ENCODE measurements around the gene OBI1. TPM values are rescaled to one million over a fixed set of nuclear protein-coding genes. Genes with fewer than 3 reads are reported as not detected.

The OBI1 gene
- total and polyA plus RNA-seq, 2 donors from 2014 or later: 4.0 to 9.9 TPM

DNA sequence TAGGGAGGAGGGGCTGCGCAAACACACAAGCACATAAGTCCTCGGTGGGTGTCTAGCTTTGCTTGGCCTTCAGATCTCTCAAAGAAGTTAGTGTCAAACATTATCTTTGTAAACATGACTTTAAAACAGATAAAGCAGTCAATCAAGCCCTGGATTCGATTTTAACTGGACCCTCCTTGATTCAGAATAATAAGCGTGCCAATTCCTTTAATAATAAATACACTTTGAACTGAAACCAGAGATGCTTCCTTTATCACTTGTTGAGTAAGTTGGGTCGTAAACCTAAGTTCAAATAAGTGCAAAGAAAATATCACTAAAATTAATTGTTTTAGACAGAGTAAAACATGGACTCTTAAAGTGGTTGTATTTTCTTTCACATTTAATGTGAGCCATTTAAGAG, 86.5 kb downstream of the OBI1 start:
- Histone ChIP-seq H3K27me3 (ENCODE audit: control insufficient read depth, insufficient read depth, low read length) (no peaks in the 10 kb centered on the region), H3K4me3 (ENCODE audit: low read length in 3 of 3) (no peak overlapping the region), H3K4me1 (ENCODE audit: control insufficient read depth in 2 of 3, insufficient read depth in 2 of 3, low read depth in 1 of 3, low read length in 3 of 3) (no peaks in the 10 kb centered on the region), H3K36me3 (ENCODE audit: control insufficient read depth in 2 of 3, insufficient read depth in 3 of 3, low read length in 3 of 3) (no peaks in the 10 kb centered on the region), H3K27ac (ENCODE audit: low read depth in 2 of 2, low read length in 2 of 2) (no peak overlapping the region), H3K9ac (ENCODE audit: low read length in 3 of 3) (no peak overlapping the region), H3K9me3 (ENCODE audit: control insufficient read depth in 2 of 3, insufficient read depth in 1 of 3, low read length in 3 of 3) (no peaks in the 10 kb centered on the region)
- no peak for DNase-seq
- no peak for FAIRE-seq
- intact Hi-C loops (cut with DNase I): no loop called here
- TF ChIP-seq CTCF (IDR thresholded peaks at IDR 0.05; ENCODE audit: borderline replicate concordance, extremely low read depth, insufficient read depth): no peak

- TF ChIP-seq CTCF (IDR thresholded peaks at IDR 0.05; ENCODE audit: borderline replicate concordance, extremely low read depth, insufficient read depth): no peak
Measured at GRCh38 chr13:78569029-78569428, 89.9 kb downstream of the OBI1 start.

DNA sequence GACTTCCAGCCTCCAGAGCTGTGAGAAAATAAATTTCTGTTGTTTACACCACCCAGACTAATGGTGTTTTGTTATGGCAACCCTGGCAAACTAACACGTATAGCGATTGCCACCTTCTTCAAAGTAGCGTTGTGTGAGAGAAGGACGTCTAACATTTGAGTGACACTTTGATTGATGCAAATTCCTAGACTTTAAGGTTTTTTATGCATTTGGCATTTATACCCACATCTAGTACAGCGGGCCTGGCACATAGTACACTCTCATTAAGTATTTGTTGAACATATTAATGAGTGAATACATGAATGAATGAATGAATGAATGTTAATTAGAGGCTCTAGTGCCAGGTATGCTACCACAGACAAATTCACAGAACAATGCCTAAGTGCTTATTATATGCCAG, 92.3 kb downstream of the OBI1 start:
- intact Hi-C loops (cut with DNase I): no loop called here
- Histone ChIP-seq H3K4me3 (ENCODE audit: low read length in 3 of 3) (no peak overlapping the region), H3K27ac (ENCODE audit: low read depth in 2 of 2, low read length in 2 of 2) (no peak overlapping the region), H3K9me3 (ENCODE audit: control insufficient read depth in 2 of 3, insufficient read depth in 1 of 3, low read length in 3 of 3) (no peaks in the 10 kb centered on the region), H3K36me3 (ENCODE audit: control insufficient read depth in 2 of 3, insufficient read depth in 3 of 3, low read length in 3 of 3) (no peaks in the 10 kb centered on the region), H3K27me3 (ENCODE audit: control insufficient read depth, insufficient read depth, low read length) (no peaks in the 10 kb centered on the region), H3K9ac (ENCODE audit: low read length in 3 of 3) (no peak overlapping the region), H3K4me1 (ENCODE audit: control insufficient read depth in 2 of 3, insufficient read depth in 2 of 3, low read depth in 1 of 3, low read length in 3 of 3) (no peaks in the 10 kb centered on the region)
- no peak for FAIRE-seq
- TF ChIP-seq CTCF (IDR thresholded peaks at IDR 0.05; ENCODE audit: borderline replicate concordance, extremely low read depth, insufficient read depth): no peak
- no peak for DNase-seq

More at GRCh38 chr13:78569029-78569428, 89.9 kb downstream of the OBI1 start:
- Histone ChIP-seq H3K27me3 (ENCODE audit: control insufficient read depth, insufficient read depth, low read length) (no peaks in the 10 kb centered on the region), H3K9me3 (ENCODE audit: control insufficient read depth in 2 of 3, insufficient read depth in 1 of 3, low read length in 3 of 3) (no peaks in the 10 kb centered on the region), H3K9ac (ENCODE audit: low read length in 3 of 3) (no peak overlapping the region), H3K36me3 (ENCODE audit: control insufficient read depth in 2 of 3, insufficient read depth in 3 of 3, low read length in 3 of 3) (no peaks in the 10 kb centered on the region), H3K4me3 (ENCODE audit: low read length in 3 of 3) (no peak overlapping the region), H3K27ac (ENCODE audit: low read depth in 2 of 2, low read length in 2 of 2) (no peak overlapping the region), H3K4me1 (ENCODE audit: control insufficient read depth in 2 of 3, insufficient read depth in 2 of 3, low read depth in 1 of 3, low read length in 3 of 3) (no peaks in the 10 kb centered on the region)
- DNase-seq (no peak), FAIRE-seq (peak; percentile 73)
- intact Hi-C loops (cut with DNase I): no loop called here

Other genes with a start within 250 kb of the OBI1 start
- not detected for gene POU4F1, start 55.6 kb downstream of the OBI1 start, total RNA-seq
- not detected for gene POU4F1, start 55.6 kb downstream of the OBI1 start, polyA plus RNA-seq (ENCODE audit: insufficient read depth, low read depth, low replicate concordance)

Measured in kidney (tissue), 14 donors.